ENCODE measurements around the gene MEFV. TPM values are rescaled to one million over a fixed set of nuclear protein-coding genes. Genes with fewer than 3 reads are reported as not detected.

The MEFV gene
- total and polyA plus RNA-seq, 5 donors from 2014 or later, result not detected

DNA sequence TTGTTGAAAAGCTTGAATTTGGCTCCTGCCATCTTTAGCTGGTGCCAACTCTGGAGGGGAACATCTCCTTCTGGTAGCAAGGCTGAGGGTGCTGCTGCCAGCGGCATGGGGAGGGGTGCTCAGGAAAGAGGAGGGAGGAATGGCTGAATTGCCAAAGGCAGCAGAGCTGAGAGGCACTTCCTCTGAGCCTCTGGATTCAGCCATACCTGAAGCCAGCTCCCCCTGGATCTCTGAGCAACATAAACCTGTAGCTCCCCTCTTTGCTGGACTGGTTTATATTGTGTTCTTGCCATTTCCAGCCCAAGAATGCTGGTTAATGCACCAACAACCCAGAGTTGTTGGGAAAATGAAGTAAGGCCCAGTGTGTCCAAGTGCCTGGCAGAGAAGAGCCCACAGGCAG, 7.4 kb downstream of the MEFV start:
- H3K27me3 Mint-ChIP-seq, result peaks cover 22% of the 10 kb centered on the region
- H3K4me1 Mint-ChIP-seq, result peaks cover 0 to 2% (median 0%) of the 10 kb centered on the region in 4 donors
- H3K4me1 ChIP-seq (ENCODE audit: control insufficient read depth, insufficient read depth, low read length, poor library complexity, severe bottlenecking), result no peaks in the 10 kb centered on the region
- H3K27ac Mint-ChIP-seq, result peak overlapping the region in 1 of 3 donors; percentile 5
- H3K27ac ChIP-seq (ENCODE audit: insufficient read depth, low read length, poor library complexity, severe bottlenecking), result no peak overlapping the region
- peaks cover 0 to 1% (median 0%) of the 10 kb centered on the region in 7 donors for H3K9me3 Mint-ChIP-seq
- no peak for DNase-seq
- no peaks in the 10 kb centered on the region for H3K9me3 ChIP-seq (ENCODE audit: control insufficient read depth in 2 of 2, low read length in 2 of 2)
- no peaks in the 10 kb centered on the region for H3K27me3 ChIP-seq (ENCODE audit: control insufficient read depth, insufficient read depth, low read length)
- no peak overlapping the region for H3K4me3 Mint-ChIP-seq
- H3K36me3 ChIP-seq (ENCODE audit: control insufficient read depth, insufficient read depth, low read length), result no peaks in the 10 kb centered on the region
- no peaks in the 10 kb centered on the region for H3K36me3 Mint-ChIP-seq
- H3K4me3 ChIP-seq (ENCODE audit: low read depth, low read length), result no peak overlapping the region
- no peak for ATAC-seq (ENCODE audit: low read depth in 2 of 2)

DNA sequence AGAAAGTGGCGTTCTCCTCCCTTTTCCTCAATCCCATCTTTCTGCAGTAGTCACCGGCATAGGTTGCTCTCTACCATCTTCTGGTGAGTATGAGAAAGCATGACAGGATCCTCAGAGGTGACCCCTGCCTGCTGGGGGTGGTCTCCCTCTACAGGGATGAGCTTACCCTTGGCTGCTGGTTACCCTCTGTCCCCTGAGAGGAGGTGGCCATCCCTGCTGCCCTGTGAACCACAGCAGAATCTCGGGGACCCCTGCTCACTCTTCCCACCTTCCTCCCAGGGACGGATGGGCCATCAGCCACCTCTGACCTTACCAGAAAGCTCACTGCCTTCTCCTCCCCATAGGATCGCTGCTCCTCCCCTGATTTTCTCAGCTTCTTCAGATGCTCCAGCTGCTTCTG, 7.8 kb downstream of the MEFV start:
- Histone ChIP-seq H3K27ac (ENCODE audit: insufficient read depth, low read length, poor library complexity, severe bottlenecking) (no peak overlapping the region), H3K36me3 (ENCODE audit: control insufficient read depth, insufficient read depth, low read length) (no peaks in the 10 kb centered on the region), H3K4me1 (ENCODE audit: control insufficient read depth, insufficient read depth, low read length, poor library complexity, severe bottlenecking) (no peaks in the 10 kb centered on the region), H3K27me3 (ENCODE audit: control insufficient read depth, insufficient read depth, low read length) (no peaks in the 10 kb centered on the region), H3K4me3 (ENCODE audit: low read depth, low read length) (no peak overlapping the region), H3K9me3 (ENCODE audit: control insufficient read depth in 2 of 2, low read length in 2 of 2) (no peaks in the 10 kb centered on the region)
- ATAC-seq (ENCODE audit: low read depth in 2 of 2) (no peak), DNase-seq (no peak)
- Mint-ChIP-seq H3K27ac (no peak overlapping the region), H3K4me1 (peaks cover 0 to 2% (median 0%) of the 10 kb centered on the region in 4 donors), H3K4me3 (no peak overlapping the region), H3K9me3 (peaks cover 0 to 1% (median 0%) of the 10 kb centered on the region in 7 donors), H3K36me3 (no peaks in the 10 kb centered on the region), H3K27me3 (peaks cover 22% of the 10 kb centered on the region)

DNA sequence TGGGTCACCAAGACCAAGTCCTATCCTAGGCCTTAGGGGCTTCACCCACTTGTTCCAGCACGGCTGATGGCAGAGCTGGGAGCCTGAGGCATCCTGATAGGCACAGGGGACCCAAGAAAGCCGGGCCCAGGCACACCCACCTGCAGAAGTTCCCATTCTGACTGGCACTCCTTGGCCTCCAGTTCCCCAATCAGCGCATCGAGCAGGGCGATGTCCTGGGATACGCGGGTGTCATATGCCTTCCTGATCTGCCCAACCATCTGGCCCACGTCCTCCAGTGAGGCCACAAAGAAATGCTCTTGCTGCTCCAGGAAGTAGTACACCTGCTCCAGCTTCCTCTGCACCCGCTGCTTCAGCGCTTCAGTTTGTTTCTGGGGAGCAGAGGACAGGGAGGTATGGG, 9.6 kb downstream of the MEFV start:
- Histone ChIP-seq H3K36me3 (ENCODE audit: control insufficient read depth, insufficient read depth, low read length) (no peaks in the 10 kb centered on the region), H3K4me1 (ENCODE audit: control insufficient read depth, insufficient read depth, low read length, poor library complexity, severe bottlenecking) (no peaks in the 10 kb centered on the region), H3K4me3 (ENCODE audit: low read depth, low read length) (no peak overlapping the region), H3K27ac (ENCODE audit: insufficient read depth, low read length, poor library complexity, severe bottlenecking) (no peak overlapping the region), H3K9me3 (ENCODE audit: control insufficient read depth in 2 of 2, low read length in 2 of 2) (no peaks in the 10 kb centered on the region), H3K27me3 (ENCODE audit: control insufficient read depth, insufficient read depth, low read length) (peaks cover 2% of the 10 kb centered on the region)
- ATAC-seq (ENCODE audit: low read depth in 2 of 2), result no peak
- no peaks in the 10 kb centered on the region for H3K36me3 Mint-ChIP-seq
- peaks cover 0 to 2% (median 0%) of the 10 kb centered on the region in 4 donors for H3K4me1 Mint-ChIP-seq
- H3K27ac Mint-ChIP-seq, result no peak overlapping the region
- no peak for DNase-seq
- peaks cover 33% of the 10 kb centered on the region for H3K27me3 Mint-ChIP-seq
- no peak overlapping the region for H3K4me3 Mint-ChIP-seq
- H3K9me3 Mint-ChIP-seq, result peaks cover 0 to 1% (median 0%) of the 10 kb centered on the region in 7 donors

DNA sequence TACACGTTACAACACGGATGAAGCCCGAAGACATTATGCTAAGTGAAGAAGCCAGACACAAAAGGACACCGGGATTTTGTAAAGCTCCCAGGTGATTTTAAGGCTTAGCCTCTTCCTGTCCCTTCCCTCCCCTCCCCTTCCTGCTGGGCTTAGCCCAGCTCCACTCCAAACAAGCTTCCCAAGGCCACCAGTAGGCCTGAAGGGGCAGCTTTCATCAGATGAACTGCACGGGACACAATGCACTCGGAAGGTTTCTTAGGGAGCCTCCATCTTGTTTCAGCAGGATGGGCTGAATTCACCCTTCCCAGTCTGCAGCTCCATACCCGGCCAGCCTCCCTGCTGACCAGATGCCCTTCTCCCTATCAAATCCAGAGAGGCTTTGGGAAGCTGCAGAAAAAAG, 10.4 kb downstream of the MEFV start:
- Histone ChIP-seq H3K9me3 (ENCODE audit: control insufficient read depth in 2 of 2, low read length in 2 of 2) (no peaks in the 10 kb centered on the region), H3K4me3 (ENCODE audit: low read depth, low read length) (no peak overlapping the region), H3K27ac (ENCODE audit: insufficient read depth, low read length, poor library complexity, severe bottlenecking) (no peak overlapping the region), H3K4me1 (ENCODE audit: control insufficient read depth, insufficient read depth, low read length, poor library complexity, severe bottlenecking) (no peaks in the 10 kb centered on the region), H3K36me3 (ENCODE audit: control insufficient read depth, insufficient read depth, low read length) (no peaks in the 10 kb centered on the region), H3K27me3 (ENCODE audit: control insufficient read depth, insufficient read depth, low read length) (peaks cover 2% of the 10 kb centered on the region)
- ATAC-seq (ENCODE audit: low read depth in 2 of 2), result no peak
- Mint-ChIP-seq H3K27ac (no peak overlapping the region), H3K36me3 (no peaks in the 10 kb centered on the region), H3K4me3 (no peak overlapping the region), H3K4me1 (peaks cover 0 to 2% (median 0%) of the 10 kb centered on the region in 4 donors), H3K27me3 (peaks cover 32% of the 10 kb centered on the region), H3K9me3 (peaks cover 0 to 2% (median 0%) of the 10 kb centered on the region in 7 donors)
- no peak for DNase-seq

DNA sequence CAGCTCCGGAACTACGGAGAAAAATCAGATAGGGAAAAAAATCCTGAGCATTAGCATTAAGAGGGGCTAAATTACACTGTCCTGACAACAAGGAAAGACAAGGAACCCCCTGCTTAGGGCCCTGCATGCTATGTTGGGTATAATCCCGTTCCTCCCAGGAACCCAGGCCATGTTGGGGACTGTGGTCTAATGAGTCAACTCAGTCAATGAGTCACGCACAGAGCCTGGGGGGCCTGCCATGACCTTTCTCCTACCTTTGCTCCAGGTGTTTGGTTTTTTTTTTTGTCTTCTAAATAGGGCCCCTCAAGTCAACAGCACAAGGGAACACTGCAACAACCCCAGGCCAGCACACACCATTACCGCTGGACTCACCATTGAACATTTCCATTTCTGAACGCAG, 12.6 kb downstream of the MEFV start:
- Mint-ChIP-seq H3K9me3 (peaks cover 0 to 2% (median 0%) of the 10 kb centered on the region in 7 donors), H3K4me3 (no peak overlapping the region), H3K4me1 (peaks cover 0 to 2% (median 0%) of the 10 kb centered on the region in 4 donors), H3K27ac (no peak overlapping the region), H3K36me3 (no peaks in the 10 kb centered on the region), H3K27me3 (peaks cover 33% of the 10 kb centered on the region)
- no peaks in the 10 kb centered on the region for H3K4me1 ChIP-seq (ENCODE audit: control insufficient read depth, insufficient read depth, low read length, poor library complexity, severe bottlenecking)
- ATAC-seq (ENCODE audit: low read depth in 2 of 2), result no peak
- no peaks in the 10 kb centered on the region for H3K9me3 ChIP-seq (ENCODE audit: control insufficient read depth in 2 of 2, low read length in 2 of 2)
- H3K36me3 ChIP-seq (ENCODE audit: control insufficient read depth, insufficient read depth, low read length), result no peaks in the 10 kb centered on the region
- no peak overlapping the region for H3K4me3 ChIP-seq (ENCODE audit: low read depth, low read length)
- no peak for DNase-seq
- H3K27ac ChIP-seq (ENCODE audit: insufficient read depth, low read length, poor library complexity, severe bottlenecking), result no peak overlapping the region
- peaks cover 2% of the 10 kb centered on the region for H3K27me3 ChIP-seq (ENCODE audit: control insufficient read depth, insufficient read depth, low read length)

DNA sequence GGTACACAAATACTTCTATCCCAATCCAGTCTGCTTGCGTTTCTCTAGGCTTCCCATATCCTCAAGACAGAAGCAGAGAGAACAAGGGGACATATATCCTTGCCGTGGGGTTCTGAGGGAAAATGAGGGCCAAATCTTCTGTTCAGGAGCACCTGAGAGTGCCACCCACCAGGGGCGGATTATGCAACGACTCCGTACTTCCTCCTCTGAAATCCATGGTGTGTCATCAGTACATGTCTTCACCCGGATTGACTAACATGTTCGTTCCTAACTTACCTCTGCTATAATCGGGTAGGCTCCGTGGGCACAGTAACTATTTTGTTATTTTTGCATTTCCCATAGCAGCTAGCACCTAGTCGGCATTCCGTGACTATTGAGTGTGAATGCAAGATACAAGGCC, 13.7 kb downstream of the MEFV start:
- Mint-ChIP-seq H3K27me3 (peaks cover 30% of the 10 kb centered on the region), H3K36me3 (no peaks in the 10 kb centered on the region), H3K27ac (no peak overlapping the region), H3K4me3 (no peak overlapping the region), H3K9me3 (peaks cover 0 to 2% (median 0%) of the 10 kb centered on the region in 7 donors), H3K4me1 (peaks cover 0 to 2% (median 0%) of the 10 kb centered on the region in 4 donors)
- Histone ChIP-seq H3K27me3 (ENCODE audit: control insufficient read depth, insufficient read depth, low read length) (peaks cover 2% of the 10 kb centered on the region), H3K4me3 (ENCODE audit: low read depth, low read length) (no peak overlapping the region), H3K4me1 (ENCODE audit: control insufficient read depth, insufficient read depth, low read length, poor library complexity, severe bottlenecking) (no peaks in the 10 kb centered on the region), H3K9me3 (ENCODE audit: control insufficient read depth in 2 of 2, low read length in 2 of 2) (no peaks in the 10 kb centered on the region), H3K36me3 (ENCODE audit: control insufficient read depth, insufficient read depth, low read length) (no peaks in the 10 kb centered on the region), H3K27ac (ENCODE audit: insufficient read depth, low read length, poor library complexity, severe bottlenecking) (no peak overlapping the region)
- ATAC-seq (ENCODE audit: low read depth in 2 of 2) (no peak), DNase-seq (no peak)

DNA sequence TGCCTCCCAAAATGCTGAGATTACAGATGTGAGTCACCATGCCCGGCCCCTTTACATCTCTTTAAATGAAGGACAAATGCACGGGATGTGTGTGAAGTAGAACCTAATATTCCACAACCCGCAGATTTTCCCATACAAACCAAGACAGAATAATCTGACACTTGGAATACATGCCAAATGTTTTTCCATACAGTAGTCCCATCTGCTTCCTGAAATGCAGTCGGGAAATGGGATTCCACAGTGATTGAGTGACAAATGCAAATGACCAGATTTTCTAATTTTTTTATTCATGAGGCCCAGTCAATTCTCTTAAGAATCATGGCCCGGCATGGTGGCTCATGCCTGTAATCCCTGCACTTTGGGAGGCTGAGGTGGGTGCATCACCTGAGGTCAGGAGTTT, 14.7 kb downstream of the MEFV start:
- no peak overlapping the region for H3K4me3 ChIP-seq (ENCODE audit: low read depth, low read length)
- H3K27ac Mint-ChIP-seq, result peak overlapping the region in 1 of 3 donors; percentile 69
- peaks cover 0 to 2% (median 0%) of the 10 kb centered on the region in 7 donors for H3K9me3 Mint-ChIP-seq
- H3K27ac ChIP-seq (ENCODE audit: insufficient read depth, low read length, poor library complexity, severe bottlenecking), result no peak overlapping the region
- H3K9me3 ChIP-seq (ENCODE audit: control insufficient read depth in 2 of 2, low read length in 2 of 2), result no peaks in the 10 kb centered on the region
- no peak overlapping the region for H3K4me3 Mint-ChIP-seq
- DNase-seq, result no peak
- no peak for ATAC-seq (ENCODE audit: low read depth in 2 of 2)
- peaks cover 2% of the 10 kb centered on the region for H3K27me3 ChIP-seq (ENCODE audit: control insufficient read depth, insufficient read depth, low read length)
- H3K36me3 ChIP-seq (ENCODE audit: control insufficient read depth, insufficient read depth, low read length), result no peaks in the 10 kb centered on the region
- H3K36me3 Mint-ChIP-seq, result no peaks in the 10 kb centered on the region
- peaks cover 0 to 2% (median 0%) of the 10 kb centered on the region in 4 donors for H3K4me1 Mint-ChIP-seq
- peaks cover 35% of the 10 kb centered on the region for H3K27me3 Mint-ChIP-seq
- H3K4me1 ChIP-seq (ENCODE audit: control insufficient read depth, insufficient read depth, low read length, poor library complexity, severe bottlenecking), result no peaks in the 10 kb centered on the region

DNA sequence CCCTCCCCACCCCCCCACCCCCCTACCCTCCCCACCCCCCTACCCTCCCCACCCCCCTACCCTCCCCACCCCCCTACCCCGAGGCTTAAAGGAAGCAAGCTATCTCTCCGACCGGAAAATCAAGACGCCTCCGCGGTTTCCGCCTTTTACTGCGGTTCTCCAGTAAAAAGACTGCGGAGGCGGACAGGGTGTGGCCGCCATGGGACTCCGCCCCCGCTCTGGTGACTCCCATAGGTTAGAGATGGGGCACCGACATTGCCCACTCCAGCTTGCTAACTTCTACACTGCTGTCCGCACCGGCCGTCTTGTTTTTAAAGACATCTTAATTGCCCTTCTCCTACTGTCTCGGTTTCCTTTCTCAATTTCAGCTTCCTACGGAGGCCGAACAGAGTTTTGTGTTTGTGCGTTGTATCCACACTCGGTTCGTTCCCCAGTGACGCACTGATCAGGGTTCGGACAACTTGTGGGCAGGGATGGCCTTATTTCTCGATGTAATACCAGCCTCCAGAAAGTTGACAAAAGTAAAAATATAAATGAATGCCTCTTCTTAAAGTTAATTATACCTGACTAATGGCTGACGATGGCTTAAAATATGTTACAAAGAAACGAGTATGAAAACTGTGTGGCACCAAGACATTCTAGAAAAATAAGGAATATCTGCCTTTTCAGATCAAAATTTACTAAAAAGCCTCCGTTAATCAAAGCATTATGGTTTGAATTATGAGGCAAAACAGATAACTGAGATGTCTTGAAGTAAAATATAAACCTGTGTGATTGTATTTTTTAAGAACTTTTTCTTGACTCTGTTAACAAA, 20.4 kb downstream of the MEFV start:
- peaks cover 2 to 7% of the 10 kb centered on the region in 2 experiments for H3K9me3 ChIP-seq (ENCODE audit: control insufficient read depth in 2 of 2, low read length in 2 of 2)
- peaks cover 22% of the 10 kb centered on the region for H3K36me3 ChIP-seq (ENCODE audit: control insufficient read depth, insufficient read depth, low read length)
- no peak overlapping the region for H3K4me3 ChIP-seq (ENCODE audit: low read depth, low read length)
- ATAC-seq (ENCODE audit: low read depth in 2 of 2), result no peak
- Mint-ChIP-seq H3K27me3 (peaks cover 25% of the 10 kb centered on the region), H3K4me1 (peaks cover 13 to 41% (median 22%) of the 10 kb centered on the region in 4 donors), H3K27ac (peak overlapping the region; percentile 75 to 85 (median 79)), H3K4me3 (peak overlapping the region; percentile 81 to 86 (median 83)), H3K36me3 (peaks cover 25% of the 10 kb centered on the region), H3K9me3 (peaks cover 0 to 8% (median 3%) of the 10 kb centered on the region in 7 donors)
- peaks cover 16% of the 10 kb centered on the region for H3K4me1 ChIP-seq (ENCODE audit: control insufficient read depth, insufficient read depth, low read length, poor library complexity, severe bottlenecking)
- no peak overlapping the region for H3K27ac ChIP-seq (ENCODE audit: insufficient read depth, low read length, poor library complexity, severe bottlenecking)
- peak; percentile 31 to 66 (median 55) for DNase-seq
- no peaks in the 10 kb centered on the region for H3K27me3 ChIP-seq (ENCODE audit: control insufficient read depth, insufficient read depth, low read length)
